HG02885 (cell line): ENCODE results near the gene ASIP.

Experiments used
- ATAC-seq: cut with Tn5 transposase; IDR thresholded peaks from one replicate; pipeline ENCODE4 v1.9.1; 2021; ENCODE audit warnings: mild to moderate bottlenecking; ENCODE audit not compliant: unreplicated experiment, poor library complexity

Gene ASIP

DNA sequence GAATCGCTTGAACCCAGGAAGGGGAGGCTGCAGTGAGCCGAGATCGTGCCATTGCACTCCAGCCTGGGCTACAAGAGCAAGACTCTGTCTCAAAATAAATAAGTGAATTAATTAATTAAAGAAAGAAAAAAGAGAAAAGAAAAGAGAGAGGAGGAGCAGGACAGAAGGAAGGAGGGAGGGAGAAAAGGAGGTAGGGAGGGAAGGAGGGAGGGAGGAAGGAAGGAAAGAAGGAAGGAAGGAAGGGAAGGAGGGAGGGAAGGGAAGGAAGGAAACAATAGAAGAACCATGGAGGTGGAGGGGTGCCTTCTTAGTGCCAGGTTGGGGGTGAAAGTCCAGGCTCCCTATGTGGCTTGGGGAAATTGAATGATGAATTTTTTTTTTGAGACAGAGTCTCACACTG lies 68.5 kb downstream of the ASIP start:
- ATAC-seq, result no peak

DNA sequence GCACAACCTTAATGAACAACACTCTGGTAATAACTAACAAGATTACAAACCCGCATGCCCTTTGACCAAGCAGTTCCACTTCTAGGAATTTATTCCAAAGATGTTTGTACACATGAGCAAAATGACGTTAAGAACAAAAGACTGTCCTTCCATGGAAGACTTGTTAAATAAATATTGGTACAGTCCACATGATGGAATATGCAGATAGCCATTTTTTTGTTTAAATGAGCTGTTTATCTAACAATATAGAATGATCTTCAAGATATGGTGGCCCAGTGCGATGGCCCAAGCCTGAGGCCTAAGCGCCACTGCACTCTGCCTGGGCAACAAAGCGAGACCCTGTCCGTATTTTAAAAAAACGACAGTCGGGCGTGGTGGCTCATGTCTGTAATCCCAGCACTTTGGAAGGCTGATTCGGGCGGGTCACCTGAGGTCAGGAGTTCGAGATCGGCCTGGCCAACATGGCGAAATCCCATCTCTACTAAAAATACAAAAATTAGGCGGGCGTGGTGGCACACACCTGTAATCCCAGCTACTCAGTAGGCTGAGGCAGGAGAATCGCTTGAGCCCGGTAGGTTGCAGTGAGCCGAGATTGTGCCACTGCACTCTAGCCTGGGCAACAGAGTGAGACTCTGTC lies 69.4 kb downstream of the ASIP start:
- ATAC-seq, result no peak

DNA sequence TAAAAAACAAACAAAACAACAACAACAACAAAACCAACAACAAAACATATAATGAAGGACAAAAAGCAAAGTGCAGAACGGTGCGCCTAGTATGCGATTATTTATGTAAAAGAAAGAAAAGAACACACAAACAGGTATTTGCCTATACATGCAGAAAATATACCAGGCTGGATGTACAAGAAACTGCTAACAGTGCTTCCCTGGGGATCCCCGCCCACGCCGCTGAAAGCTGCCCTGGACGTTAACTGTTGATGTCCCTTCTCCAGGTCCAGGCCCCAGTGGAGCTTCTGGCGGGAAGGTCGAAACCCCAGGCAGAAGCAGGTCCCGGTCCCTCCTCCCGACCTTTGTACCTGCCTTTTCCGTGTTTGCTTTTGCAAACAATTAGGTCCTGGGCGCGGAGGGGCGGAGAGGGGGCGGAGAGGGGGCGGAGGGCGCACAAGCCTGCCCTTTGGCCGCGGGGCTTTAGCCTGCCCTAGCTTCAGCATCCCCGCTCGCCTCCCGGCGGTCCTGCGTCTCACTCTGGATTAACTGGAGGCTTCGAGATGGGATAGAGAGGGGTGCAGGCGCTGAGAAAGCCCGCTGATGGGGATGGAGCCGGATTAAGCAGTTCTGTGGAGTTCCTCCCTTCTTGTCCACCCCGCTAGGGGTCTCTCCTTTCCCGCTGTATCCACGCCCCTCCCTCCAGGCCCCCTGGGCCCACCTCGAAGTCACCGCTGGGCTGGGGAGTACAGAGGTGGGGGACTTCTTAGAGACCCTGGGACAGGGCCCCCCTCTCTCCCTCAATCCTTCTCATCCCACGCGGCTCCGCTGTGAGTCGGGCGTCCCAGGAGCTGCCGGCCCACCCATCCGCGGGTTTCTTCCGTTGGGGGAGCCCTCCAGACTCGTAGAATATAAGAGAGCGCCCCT lies 70.1 kb downstream of the ASIP start:
- no peak for ATAC-seq

DNA sequence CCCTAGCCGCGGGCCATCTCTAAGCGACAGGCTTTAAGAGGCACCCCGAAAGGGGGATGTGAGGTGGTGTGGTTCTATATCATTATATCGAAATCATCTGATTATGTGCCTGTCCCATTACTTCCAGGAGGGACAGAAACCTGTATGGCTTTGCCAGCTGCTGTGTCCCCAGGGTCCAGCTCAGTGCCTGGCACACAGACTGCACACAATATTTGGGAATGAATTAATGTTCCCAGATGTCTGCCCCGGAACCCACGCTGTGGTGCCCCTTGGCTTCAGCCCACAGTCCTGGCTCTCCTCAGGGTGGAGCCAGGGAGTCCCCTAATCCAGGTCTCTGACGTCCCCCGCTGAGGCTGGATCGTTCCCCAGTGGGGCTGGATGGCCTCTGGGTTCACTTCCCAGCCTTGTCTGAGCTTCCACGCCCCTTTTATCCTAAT lies 70.8 kb downstream of the ASIP start:
- no peak for ATAC-seq

DNA sequence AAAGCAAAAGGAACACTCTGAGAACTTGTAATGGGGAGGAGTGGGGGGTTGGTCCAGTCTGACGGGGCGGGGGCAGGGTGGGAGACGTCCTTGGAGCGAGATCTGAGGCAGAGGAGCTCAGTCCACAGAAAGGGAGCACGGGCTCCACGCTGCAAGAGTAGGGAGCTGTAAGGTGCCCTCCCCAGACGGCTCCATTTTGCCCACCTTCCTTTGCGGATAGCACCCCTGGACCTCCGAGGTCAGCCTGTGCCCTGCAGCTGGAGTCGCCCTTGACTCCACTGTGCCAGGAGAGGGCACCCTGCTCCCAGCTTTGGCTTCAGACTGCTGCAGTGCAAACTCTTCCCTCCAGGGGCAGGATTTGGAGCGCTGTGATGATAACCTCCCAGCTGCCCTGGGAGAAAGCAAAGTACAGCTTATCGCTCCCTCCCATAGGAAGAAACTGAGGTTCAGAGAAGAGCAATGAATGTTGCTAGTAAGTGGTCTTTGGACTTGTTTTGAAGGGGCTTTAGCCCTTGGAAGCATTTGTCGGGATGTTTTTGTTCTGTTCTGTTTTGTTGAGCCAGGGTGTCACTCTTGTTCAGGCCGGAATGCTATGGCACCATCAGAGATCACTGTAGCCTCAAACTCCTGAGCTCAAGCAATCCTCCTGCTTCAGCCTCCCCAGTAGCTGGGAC lies 71.5 kb downstream of the ASIP start:
- ATAC-seq, result peak; percentile 81

DNA sequence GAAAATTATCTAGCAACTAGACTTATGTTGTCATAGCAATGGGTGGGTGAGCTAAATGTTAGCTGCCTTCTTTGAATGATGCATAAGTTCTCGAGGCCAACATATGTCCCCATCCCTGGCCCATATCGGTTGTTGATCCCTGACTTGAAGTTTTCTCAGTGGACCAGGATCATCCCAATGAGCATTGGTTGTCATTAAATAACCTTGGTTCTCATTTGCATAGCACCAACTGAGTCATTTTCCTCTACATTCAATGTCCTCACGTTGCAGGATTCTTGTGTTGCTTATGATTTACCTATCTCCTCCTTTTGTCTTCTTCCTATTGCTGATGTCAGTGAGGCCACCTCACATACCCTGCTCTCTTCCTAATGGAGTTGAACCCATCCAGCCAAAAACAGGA lies 74.0 kb downstream of the ASIP start:
- no peak for ATAC-seq

DNA sequence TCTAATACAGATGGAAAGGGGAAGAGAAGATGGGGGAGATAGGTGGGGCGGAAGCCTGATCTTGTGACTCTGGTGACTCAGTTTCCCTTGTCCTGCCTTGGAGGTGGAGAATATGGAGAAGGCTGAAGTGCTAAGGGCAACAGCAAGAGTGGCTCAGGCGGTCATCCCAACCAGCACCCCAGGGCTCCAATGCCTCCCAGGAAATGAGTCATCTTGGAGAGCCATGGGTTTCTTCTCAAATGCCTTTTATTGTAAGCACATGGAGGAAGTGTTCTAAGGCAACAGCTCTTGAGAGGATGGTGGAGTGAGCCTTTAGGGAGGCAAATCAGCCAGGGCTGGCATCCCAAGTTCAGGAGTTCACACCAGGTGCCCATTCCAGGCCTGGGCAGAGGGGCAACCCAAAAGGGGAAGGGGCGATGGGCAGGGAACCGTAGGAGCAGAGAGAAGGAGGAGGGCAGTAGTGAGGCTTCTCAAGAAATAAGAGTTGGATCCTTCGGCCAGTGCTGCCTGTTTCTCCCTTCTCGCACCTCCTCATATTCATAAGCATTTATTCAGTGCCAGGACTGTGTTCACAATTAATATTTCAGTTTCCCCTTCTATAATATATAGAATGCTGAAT lies 75.1 kb downstream of the ASIP start:
- no peak for ATAC-seq
